Measurements from ENCODE around the gene UXS1.
A peak's percentile ranks its signal among the peaks of the same experiment; 100 is the strongest.
"Not testable (repeated sequence)": the region's sequence is repeated elsewhere in the genome, so short reads cannot be mapped to it uniquely, and the experiment has no call there.

The UXS1 gene

GRCh38 chr2:106193977-106194778, at the start of gene UXS1:
Gene UXS1 (minus strand): TSS chr2:106194301. CDS start chr2:106194241, 60 bp downstream.
- DNase-seq = peak; percentile 96

GRCh38 chr2:106239491-106239890, 45.4 kb upstream of the UXS1 start:
- DNase-seq = not testable (repeated sequence)

GRCh38 chr2:106235392-106235791, 41.3 kb upstream of the UXS1 start:
- not testable (repeated sequence) for DNase-seq

GRCh38 chr2:106233350-106233706, 39.2 kb upstream of the UXS1 start:
- no peak for DNase-seq

- DNase-seq = no peak
These were observed 38.7 kb upstream of the UXS1 start for GRCh38 chr2:106232638-106233349.

GRCh38 chr2:106223347-106223746, 29.2 kb upstream of the UXS1 start:
- DNase-seq = no peak

DNA sequence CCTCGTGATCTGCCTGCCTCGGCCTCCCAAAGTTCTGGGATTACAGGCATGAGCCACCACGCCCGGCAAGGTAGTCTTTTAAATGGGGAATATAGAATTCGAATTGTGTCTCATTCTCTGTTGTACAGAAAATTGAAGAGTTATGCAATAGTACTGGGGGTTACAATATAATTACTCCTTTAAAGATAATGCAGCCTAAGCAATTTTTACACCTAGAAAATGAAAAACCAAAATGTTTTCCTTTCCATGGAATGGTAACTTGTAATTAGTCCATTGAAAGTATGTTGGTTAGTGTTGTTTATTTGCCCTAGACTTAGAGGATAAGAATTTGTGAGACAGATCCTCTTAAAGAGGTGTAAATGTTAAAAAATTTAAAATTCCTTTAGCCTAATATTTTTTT, 28.0 kb upstream of the UXS1 start:
- DNase-seq = not testable (repeated sequence)

DNA sequence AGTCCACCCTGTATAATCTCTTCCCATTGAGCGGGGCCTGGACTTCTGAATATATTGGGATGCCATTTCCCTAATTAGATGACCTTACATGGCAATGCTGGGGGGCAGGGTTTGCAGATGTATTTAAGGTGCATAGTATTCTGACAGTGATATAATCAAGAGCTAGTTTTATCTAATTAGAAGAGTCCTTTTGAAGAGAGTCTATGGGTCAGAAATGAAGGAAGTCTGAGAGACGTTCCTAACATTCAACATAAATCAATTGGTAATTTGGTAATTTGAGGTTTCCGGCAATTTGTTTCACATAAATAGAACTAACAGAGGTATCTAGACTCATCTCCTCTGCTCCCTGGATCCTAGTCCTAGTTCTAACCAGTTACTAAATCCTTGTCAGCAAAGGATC, 25.7 kb upstream of the UXS1 start:
- no peak for DNase-seq

GRCh38 chr2:106219157-106219556, 25.1 kb upstream of the UXS1 start:
- DNase-seq = not testable (repeated sequence)

GRCh38 chr2:106208874-106209273, 14.8 kb upstream of the UXS1 start:
- DNase-seq = no peak

DNA sequence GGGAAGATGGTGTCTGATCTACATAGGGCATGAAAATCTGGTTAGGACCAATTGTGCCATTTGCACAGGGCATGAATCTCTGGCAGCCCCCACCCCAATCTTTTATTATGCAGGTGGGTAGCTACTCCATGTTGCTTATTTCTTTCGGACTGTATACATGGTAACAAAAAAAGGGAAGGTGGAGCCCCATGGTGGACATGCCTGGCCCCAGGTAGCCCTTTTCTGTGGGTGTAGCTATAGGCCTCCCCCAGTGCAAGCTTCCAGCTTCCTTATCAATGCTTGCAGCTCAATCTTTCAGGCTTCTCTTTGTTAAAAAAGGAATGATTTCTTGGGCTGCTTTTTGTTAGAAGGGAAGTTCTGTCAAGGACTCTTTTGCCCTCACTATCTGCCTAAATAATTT, 14.3 kb upstream of the UXS1 start:
- DNase-seq = no peak

DNA sequence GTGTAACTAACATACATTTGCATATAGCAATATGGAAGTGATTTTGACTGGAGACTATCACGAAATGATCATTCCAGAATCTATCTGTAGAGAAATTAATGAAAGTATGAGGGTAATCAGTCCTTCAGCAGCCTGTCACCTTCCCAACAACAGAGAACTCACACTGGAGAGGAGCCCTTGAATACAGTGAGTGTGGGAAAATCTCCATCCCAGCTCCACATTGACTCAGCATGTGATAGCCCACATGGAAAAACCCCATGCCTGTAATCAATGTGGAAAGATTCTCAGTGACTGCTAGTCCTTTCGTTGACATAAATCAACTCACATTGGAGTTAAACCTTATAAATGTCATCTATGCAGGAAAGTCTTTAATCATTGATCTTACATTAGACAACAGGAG, 13.1 kb upstream of the UXS1 start:
- no peak for DNase-seq

- DNase-seq = no peak
These were observed 11.4 kb upstream of the UXS1 start for GRCh38 chr2:106205488-106205887.

- DNase-seq = not testable (repeated sequence)
These were observed 10.4 kb upstream of the UXS1 start for GRCh38 chr2:106204551-106204950.

- no peak for DNase-seq
These were observed 7.6 kb upstream of the UXS1 start for GRCh38 chr2:106201661-106202060.

DNA sequence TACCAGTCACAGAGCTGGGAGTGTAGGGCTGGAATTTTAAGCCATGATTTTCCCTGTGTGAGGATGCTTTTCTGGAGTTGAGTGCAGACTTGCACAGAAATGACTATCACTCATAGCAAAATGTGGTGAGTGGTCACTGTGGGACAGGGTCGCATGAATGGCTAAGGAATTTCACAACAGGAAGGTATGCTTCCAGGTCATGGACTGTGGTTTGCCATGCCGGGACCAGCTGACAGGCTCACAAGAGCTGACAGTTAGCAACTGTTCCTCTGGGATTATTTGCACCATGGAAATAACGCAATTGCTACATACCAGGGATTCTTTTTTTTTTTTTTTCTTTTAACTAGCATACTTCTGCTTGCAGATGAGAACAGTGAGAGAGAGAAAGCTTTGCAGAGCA, 3.8 kb upstream of the UXS1 start:
- DNase-seq = no peak

- no peak for DNase-seq
These were observed 1.9 kb upstream of the UXS1 start for GRCh38 chr2:106195981-106196380.

GRCh38 chr2:106195456-106195855, 1.4 kb upstream of the UXS1 start:
- DNase-seq = no peak

DNA sequence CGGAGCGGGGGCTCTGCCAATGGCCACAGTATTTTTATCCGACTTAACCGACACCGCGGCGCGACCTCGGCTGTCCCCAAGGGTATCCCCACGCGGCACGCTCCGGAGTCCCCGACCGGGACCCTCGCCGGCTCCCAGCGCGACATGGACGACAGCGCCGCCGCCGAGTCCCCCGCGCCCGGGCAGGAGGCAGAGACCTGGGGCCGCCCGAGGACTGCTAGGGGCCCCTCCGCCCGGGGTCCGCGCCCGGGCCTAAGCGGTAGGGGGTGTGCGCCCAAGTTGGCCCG, 468 bp downstream of the UXS1 start:
- no peak for DNase-seq

DNA sequence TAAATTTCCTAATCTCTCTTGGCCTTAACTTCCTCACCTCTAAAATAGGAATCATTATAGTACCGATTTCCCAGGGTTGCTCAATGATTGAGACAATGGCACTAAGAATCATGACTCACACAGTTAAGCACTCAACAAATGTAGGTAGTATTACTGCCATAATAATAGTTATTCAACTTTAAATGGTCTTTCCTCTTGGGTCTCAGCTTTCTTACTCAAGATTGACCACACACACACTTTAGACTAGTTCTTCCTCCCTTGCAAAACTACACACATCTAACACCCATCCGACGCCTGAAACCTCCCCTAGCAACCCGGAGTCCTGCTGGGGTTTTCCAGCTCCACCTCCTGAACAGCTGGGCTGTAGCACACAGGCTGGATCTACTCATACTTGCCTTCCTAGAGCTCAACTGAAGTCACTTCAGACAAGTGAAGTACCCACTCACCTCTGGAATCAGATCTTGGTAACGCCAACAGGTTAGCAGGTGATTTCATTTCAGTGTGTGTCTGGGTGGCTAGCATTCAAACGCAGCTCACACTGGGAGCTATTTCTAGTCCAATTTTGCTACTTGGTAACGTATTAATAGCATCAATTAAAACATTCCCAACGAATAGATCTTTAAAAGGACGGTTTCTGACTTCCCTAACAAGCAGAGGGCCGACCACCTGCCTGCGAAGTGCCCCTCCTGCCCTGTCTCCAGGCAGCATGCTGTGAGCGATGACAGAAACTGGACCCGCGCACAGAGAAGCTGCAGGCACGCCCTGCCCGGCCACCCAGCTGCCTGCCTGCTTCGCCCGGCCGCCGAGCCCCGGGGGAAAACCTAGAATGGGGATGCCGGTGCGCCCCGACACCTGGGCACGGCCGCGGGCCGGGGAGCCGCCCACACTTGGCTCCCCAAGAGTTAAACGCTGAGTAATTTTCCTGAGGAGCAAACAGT, 1.1 kb downstream of the UXS1 start:
- peak; percentile 71 for DNase-seq

GRCh38 chr2:106191511-106192016, 2.5 kb downstream of the UXS1 start:
- no peak for DNase-seq

DNA sequence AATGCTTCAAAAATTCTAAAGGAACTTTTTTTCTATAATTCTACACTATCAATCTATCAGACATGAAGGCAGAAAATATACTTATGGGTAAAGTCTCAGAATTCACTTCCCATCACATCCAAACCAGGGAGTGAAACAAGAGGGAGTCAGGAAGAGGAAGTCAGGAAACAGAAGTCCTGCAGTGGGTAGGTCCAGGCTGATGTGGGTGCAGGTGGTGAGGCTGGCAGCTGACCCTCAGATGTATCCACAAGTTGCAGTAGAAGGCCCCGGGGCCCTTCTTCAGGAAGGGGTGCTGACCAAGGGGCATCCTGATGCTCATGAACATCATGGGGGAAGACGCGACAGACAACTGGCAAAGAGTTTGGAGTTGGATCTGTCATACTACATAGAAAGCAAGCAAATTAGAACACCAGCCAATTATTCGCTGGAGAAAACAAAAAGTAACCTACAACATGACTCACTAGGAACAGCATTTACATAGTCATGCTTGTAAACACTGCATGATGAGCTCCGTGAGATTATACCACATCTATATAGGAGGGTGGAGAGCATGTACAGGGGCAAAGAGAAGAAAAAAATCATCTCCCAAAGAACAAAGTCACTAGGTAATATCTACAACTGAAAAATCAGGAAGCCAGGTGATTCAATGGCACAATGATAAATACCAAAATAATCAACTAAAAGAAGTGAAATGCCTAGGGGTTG, 4.2 kb downstream of the UXS1 start:
- DNase-seq = no peak

GRCh38 chr2:106189325-106189724, 4.8 kb downstream of the UXS1 start:
- no peak for DNase-seq
